IMR-90 (cell line): Measurements from ENCODE around the gene PIP4K2B. TPM values are rescaled to one million over a fixed set of nuclear protein-coding genes. Genes with fewer than 3 reads are reported as not detected.

ENCODE experiments used
- ATAC-seq: fragments of 200-7000 bp; cut with Tn5 transposase; 2 replicates; pipeline ENCODE4 v1.9.1; 2020; ENCODE audit warnings: low read depth, mild to moderate bottlenecking, moderate library complexity
- BruUV-seq: library from RNA; stranded (reverse); fragments of 400-500 nt; replicated peaks from 2 replicates; lab custom pipeline; 2021; lab: Mats Ljungman, UMichigan
- CTCF ChIA-PET: fragments of 300-600 bp; formaldehyde crosslinking; extraction: SDS; loops from one replicate; lab custom pipeline; 2021; ENCODE audit warnings: antibody characterized with exemption; lab: Yijun Ruan, JAX
- POLR2A ChIA-PET: fragments of 300-600 bp; sonication (Branson Sonifier 250); formaldehyde crosslinking; loops from one replicate; lab custom pipeline; 2022; ENCODE audit warnings: antibody characterized with exemption; ENCODE audit not compliant: unreplicated experiment; lab: Charles Lee
- DNase-seq: peaks from one replicate; pipeline ENCODE4 v3.0.0; 2013
- H2AFZ ChIP-seq: replicated peaks from 2 replicates; pipeline ENCODE3; 2013; ENCODE audit warnings: low read length, mild to moderate bottlenecking; ENCODE audit not compliant: poor library complexity
- H2AK5ac ChIP-seq: 2 replicates; pipeline ENCODE4 v1.6.1; 2013; ENCODE audit warnings: low read depth, low read length, inconsistent platforms
- H2AK9ac ChIP-seq: replicated peaks from 2 replicates; pipeline ENCODE3; 2013; ENCODE audit warnings: mild to moderate bottlenecking, low read depth, low read length, moderate library complexity; ENCODE audit not compliant: poor library complexity
- H2BK120ac ChIP-seq: 2 replicates; pipeline ENCODE4 v1.6.1; 2013; ENCODE audit warnings: low read depth, low read length, inconsistent platforms
- H2BK15ac ChIP-seq: 3 replicates; pipeline ENCODE4 v1.6.1; 2013; ENCODE audit warnings: low read depth, low read length, inconsistent platforms
- H2BK20ac ChIP-seq: 2 replicates; pipeline ENCODE4 v1.6.1; 2013; ENCODE audit warnings: low read depth, mild to moderate bottlenecking, inconsistent platforms, low read length, moderate library complexity
- H2BK5ac ChIP-seq: 2 replicates; pipeline ENCODE4 v1.6.1; 2013; ENCODE audit warnings: mild to moderate bottlenecking, low read depth, low read length, inconsistent platforms; ENCODE audit not compliant: poor library complexity, severe bottlenecking
- H3K14ac ChIP-seq: replicated peaks from 2 replicates; pipeline ENCODE4 v1.6.1; 2013; ENCODE audit warnings: low read depth, low read length, inconsistent platforms
- H3K18ac ChIP-seq: 2 replicates; pipeline ENCODE4 v1.6.1; 2013; ENCODE audit warnings: low read depth, low read length, control low read depth
- H3K23ac ChIP-seq: 2 replicates; pipeline ENCODE4 v1.6.1; 2013; ENCODE audit warnings: low read depth, low read length, inconsistent platforms
- H3K27ac ChIP-seq: 2 replicates; pipeline ENCODE4 v1.5.1; 2013; ENCODE audit warnings: mild to moderate bottlenecking, control low read depth, low read length; ENCODE audit not compliant: insufficient read depth
- H3K27me3 ChIP-seq: 2 replicates; pipeline ENCODE4 v1.6.1; 2013; ENCODE audit warnings: low read length; ENCODE audit not compliant: control insufficient read depth, insufficient read depth
- H3K36me3 ChIP-seq: 2 replicates; pipeline ENCODE4 v1.6.1; 2013; ENCODE audit warnings: low read length, mixed read lengths; ENCODE audit not compliant: control insufficient read depth, insufficient read depth
- H3K4ac ChIP-seq: 2 replicates; pipeline ENCODE4 v1.6.1; 2013; ENCODE audit warnings: low read depth, low read length, inconsistent platforms
- H3K4me1 ChIP-seq: 2 replicates; pipeline ENCODE4 v1.6.1; 2013; ENCODE audit warnings: low read length, mixed read lengths; ENCODE audit not compliant: control insufficient read depth, insufficient read depth
- H3K4me2 ChIP-seq: 2 replicates; pipeline ENCODE4 v1.6.1; 2013; ENCODE audit warnings: low read depth, mild to moderate bottlenecking, control low read depth, low read length, moderate library complexity
- H3K4me3 ChIP-seq: 2 replicates; pipeline ENCODE4 v1.5.1; 2013; ENCODE audit warnings: low read depth, mild to moderate bottlenecking, control low read depth, low read length, moderate library complexity; ENCODE audit not compliant: insufficient read depth
- H3K56ac ChIP-seq: 2 replicates; pipeline ENCODE4 v1.6.1; 2013; ENCODE audit warnings: low read length, inconsistent platforms; ENCODE audit not compliant: insufficient read depth; ENCODE audit errors: extremely low read depth
- H3K79me1 ChIP-seq, 2 experiments: 2 replicates each; pipeline ENCODE4 v1.6.1; 2013; ENCODE audit warnings: low read length in 2 of 2, inconsistent platforms in 1 of 2, low read depth in 1 of 2
- H3K9ac ChIP-seq: 2 replicates; pipeline ENCODE4 v1.6.1; 2013; ENCODE audit warnings: low read depth, low read length, control low read depth
- H3K9me1 ChIP-seq: 2 replicates; pipeline ENCODE4 v1.6.1; 2013; ENCODE audit warnings: low read length, inconsistent platforms; ENCODE audit not compliant: insufficient read depth
- H3K9me3 ChIP-seq: 2 replicates; pipeline ENCODE4 v1.6.1; 2013; ENCODE audit warnings: low read length; ENCODE audit not compliant: control insufficient read depth, insufficient read depth
- H4K20me1 ChIP-seq: 2 replicates; pipeline ENCODE4 v1.6.1; 2013; ENCODE audit warnings: low read length, inconsistent platforms; ENCODE audit not compliant: insufficient read depth
- H4K5ac ChIP-seq: 2 replicates; pipeline ENCODE4 v1.6.1; 2013; ENCODE audit warnings: mild to moderate bottlenecking, low read depth, low read length, control low read depth
- H4K8ac ChIP-seq, 2 experiments: 2 replicates each; pipeline ENCODE4 v1.6.1; 2013; ENCODE audit warnings: low read depth in 2 of 2, low read length in 2 of 2, control low read depth in 1 of 2, inconsistent platforms in 1 of 2
- H4K91ac ChIP-seq: 2 replicates; pipeline ENCODE4 v1.6.1; 2013; ENCODE audit warnings: low read depth, low read length, inconsistent platforms; ENCODE audit not compliant: insufficient read depth
- SMC3 ChIP-seq: fragments of 150-350 bp; IDR thresholded peaks from 2 replicates; pipeline ENCODE4 v1.6.1; 2016; ENCODE audit warnings: low read depth, mild to moderate bottlenecking, antibody characterized with exemption, low read length, moderate library complexity
- WGBS, 2 experiments: methylation state at CpG; one replicate each; pipeline versions ENCODE4 v1.1.5 to v1.1.7; 2013; ENCODE audit warnings: missing lambda C conversion rate in 2 of 2; ENCODE audit not compliant: insufficient read length in 1 of 2; ENCODE audit errors: extremely low coverage in 2 of 2; 5-methylcytosine and 5-hydroxymethylcytosine counted together
- dilution Hi-C: fragments of 300-500 bp; cut with HindIII; formaldehyde crosslinking; loops from one replicate; pipeline ENCODE4 v1.14.3; 2018; ENCODE audit warnings: low sequenced_read_pairs; ENCODE audit not compliant: unreplicated experiment
- in situ Hi-C: fragments of 300-500 bp; cut with MboI; formaldehyde crosslinking; loops from 3 replicates; pipeline ENCODE4 v1.14.3; 2019; ENCODE audit warnings: low sequenced_read_pairs, inconsistent platforms, mixed read lengths
- intact Hi-C: fragments of 100-400 bp; cut with micrococcal nuclease; formaldehyde crosslinking; loops from 2 replicates; pipeline ENCODE4 v1.10.0; 2022
- polyA plus RNA-seq, 3 experiments: library from polyadenylated mRNA; depleted of rRNA; stranded (reverse); fragments of >200 nt; gene quantifications; 2 replicates each; pipeline ENCODE4 v1.2.3, GENCODE V29; 2012; ENCODE audit warnings: low replicate concordance in 1 of 3
- total RNA-seq: library from RNA; depleted of rRNA; stranded (reverse); fragments of >200 nt; gene quantifications from 2 replicates; pipeline ENCODE4 v1.2.3, GENCODE V29; 2012

PIP4K2B gene
- total and polyA plus RNA-seq, 2 of the 4 experiments (the other 2 are of a cell fraction): 40.0 to 40.2 TPM

- no peak overlapping the region for H3K18ac ChIP-seq
- TF ChIP-seq SMC3: no peak
- H4K5ac ChIP-seq: no peak overlapping the region
- H3K36me3 ChIP-seq: peaks cover 71% of the 10 kb centered on the region
- H3K4me2 ChIP-seq: no peak overlapping the region
- no peak for DNase-seq
- H2BK120ac ChIP-seq: no peak overlapping the region
- H3K79me1 ChIP-seq: no peaks in the 10 kb centered on the region
- no peaks in the 10 kb centered on the region for H3K9me3 ChIP-seq
- H4K91ac ChIP-seq: no peak overlapping the region
- H2BK20ac ChIP-seq: no peak overlapping the region
- no TSS peak for BruUV-seq
- ChIA-PET CTCF (no interaction called here), POLR2A (no interaction called here)
- no peak overlapping the region for H2BK5ac ChIP-seq
- no peak for ATAC-seq
- dilution Hi-C loops: no loop called here
- H3K9me1 ChIP-seq: no peaks in the 10 kb centered on the region
- intact Hi-C loops: no loop called here
- H3K14ac ChIP-seq: no peak overlapping the region
- H2AFZ ChIP-seq: no peak overlapping the region
- WGBS, 2 experiments: 95% methylated on average over 6 of the region's 12 CpGs; no CpG with 5 or more reads in 1 of the 2 experiments
- H4K8ac ChIP-seq: no peak overlapping the region
- H3K4me1 ChIP-seq: no peaks in the 10 kb centered on the region
- H3K27ac ChIP-seq: no peak overlapping the region
- H3K56ac ChIP-seq: no peak overlapping the region
- H3K27me3 ChIP-seq: no peaks in the 10 kb centered on the region
- no peak overlapping the region for H2AK9ac ChIP-seq
- H3K23ac ChIP-seq: no peak overlapping the region
- no peak overlapping the region for H3K4me3 ChIP-seq
- no peak overlapping the region for H3K4ac ChIP-seq
- H4K20me1 ChIP-seq: no peaks in the 10 kb centered on the region
- H2AK5ac ChIP-seq: no peak overlapping the region
- H2BK15ac ChIP-seq: no peak overlapping the region
- H3K9ac ChIP-seq: no peak overlapping the region
- in situ Hi-C loops: no loop called here
Measured at GRCh38 chr17:38717139-38717745, 82.1 kb downstream of the PIP4K2B start.
